ENCODE data around the gene JMJD7. TPM values are rescaled to one million over a fixed set of nuclear protein-coding genes. Genes with fewer than 3 reads are reported as not detected.

JMJD7 gene
- total and polyA plus RNA-seq, 2 donors, result 4.2 to 15.7 TPM

DNA sequence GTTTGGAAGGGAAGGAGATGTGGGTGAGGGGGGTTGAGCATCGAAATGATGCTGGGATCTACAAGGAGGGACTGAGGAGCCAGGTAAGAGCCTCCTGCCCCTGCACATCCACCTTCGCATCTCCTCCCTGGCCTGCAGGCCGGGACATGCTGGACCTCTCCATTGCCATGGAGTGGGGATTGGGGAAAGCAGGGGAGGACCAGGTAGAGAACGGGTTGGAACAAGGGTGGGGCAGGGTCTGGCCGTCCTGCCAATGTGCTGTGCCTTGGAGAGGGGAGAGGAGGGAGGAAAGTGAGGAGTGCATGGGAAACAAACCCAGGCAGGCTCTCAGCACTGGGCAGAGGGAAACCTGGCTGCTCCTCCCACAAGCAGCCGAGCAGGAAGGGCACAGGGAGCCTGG is 21.3 kb downstream of the JMJD7 start:
- Histone ChIP-seq H3K36me3 (ENCODE audit: insufficient read depth) (no peaks in the 10 kb centered on the region), H3K4me3 (ENCODE audit: low read depth, low read length) (no peak overlapping the region), H3K27ac (ENCODE audit: low read depth) (no peak overlapping the region), H3K4me1 (ENCODE audit: insufficient read depth) (no peaks in the 10 kb centered on the region)
- no peak for DNase-seq (ENCODE audit: extremely low spot score)
- WGBS, result 76% methylated on average over 6 of the region's 6 CpGs

DNA sequence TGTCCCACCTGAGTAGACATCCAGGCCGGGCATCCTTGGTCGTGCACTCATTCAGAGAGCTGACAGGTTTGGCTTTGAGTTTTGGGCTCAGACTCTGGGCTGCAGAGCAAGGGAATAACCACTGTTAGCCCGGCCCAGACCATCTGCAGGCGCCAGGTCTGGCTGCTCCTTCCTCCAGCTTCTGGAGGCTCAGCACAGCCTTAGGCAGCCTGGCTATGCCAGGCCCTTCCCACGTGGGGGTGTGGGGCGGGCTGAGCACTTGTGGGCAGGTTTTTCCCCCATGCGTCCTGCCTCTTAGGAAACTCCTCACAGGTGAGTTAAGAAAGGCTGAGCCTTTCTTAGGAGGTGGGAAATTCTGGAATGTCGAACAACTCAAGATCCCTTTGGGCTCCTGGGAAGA is 22.0 kb downstream of the JMJD7 start:
- 64% methylated on average over 8 of the region's 8 CpGs for WGBS
- Histone ChIP-seq H3K27ac (ENCODE audit: low read depth) (no peak overlapping the region), H3K4me3 (ENCODE audit: low read depth, low read length) (no peak overlapping the region), H3K36me3 (ENCODE audit: insufficient read depth) (no peaks in the 10 kb centered on the region), H3K4me1 (ENCODE audit: insufficient read depth) (no peaks in the 10 kb centered on the region)
- DNase-seq (ENCODE audit: extremely low spot score), result no peak

DNA sequence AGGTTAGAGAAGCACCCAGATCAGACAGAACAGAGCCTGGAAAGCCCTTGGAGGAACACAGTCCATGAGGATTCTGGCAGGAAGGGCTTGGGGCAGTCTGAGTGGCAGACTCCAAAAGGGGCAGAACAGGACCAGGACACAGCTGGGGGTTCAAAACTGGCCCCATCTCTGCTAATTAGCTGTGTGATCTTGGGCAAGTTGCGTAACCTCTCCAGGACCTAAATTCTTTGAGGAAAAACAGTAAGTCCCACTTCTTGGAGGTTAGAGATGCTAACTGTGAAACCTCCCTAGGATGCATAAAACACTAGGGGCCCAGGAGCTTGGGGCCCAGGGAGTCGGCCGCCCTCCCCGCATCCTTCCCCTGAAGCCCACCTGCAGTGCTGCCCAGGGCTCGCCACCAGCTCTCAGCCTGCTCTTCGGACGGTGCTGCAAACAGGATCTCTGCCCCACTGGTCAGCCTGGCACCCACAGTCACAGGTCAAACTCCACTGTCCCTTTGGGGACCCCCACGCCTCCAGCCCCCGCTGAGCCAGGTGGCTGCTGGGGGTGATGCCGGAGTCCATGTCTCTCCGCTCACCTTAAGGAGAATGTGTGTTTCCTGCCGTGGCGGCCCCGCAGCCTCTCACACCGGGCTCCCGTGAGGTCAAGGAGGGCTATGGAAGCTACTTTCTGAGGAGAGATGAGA is 22.7 kb downstream of the JMJD7 start:
- Histone ChIP-seq H3K36me3 (ENCODE audit: insufficient read depth) (no peaks in the 10 kb centered on the region), H3K4me1 (ENCODE audit: insufficient read depth) (no peaks in the 10 kb centered on the region), H3K27ac (ENCODE audit: low read depth) (no peak overlapping the region), H3K4me3 (ENCODE audit: low read depth, low read length) (no peak overlapping the region)
- DNase-seq (ENCODE audit: extremely low spot score), result no peak
- WGBS, result 75% methylated on average over 16 of the region's 16 CpGs

DNA sequence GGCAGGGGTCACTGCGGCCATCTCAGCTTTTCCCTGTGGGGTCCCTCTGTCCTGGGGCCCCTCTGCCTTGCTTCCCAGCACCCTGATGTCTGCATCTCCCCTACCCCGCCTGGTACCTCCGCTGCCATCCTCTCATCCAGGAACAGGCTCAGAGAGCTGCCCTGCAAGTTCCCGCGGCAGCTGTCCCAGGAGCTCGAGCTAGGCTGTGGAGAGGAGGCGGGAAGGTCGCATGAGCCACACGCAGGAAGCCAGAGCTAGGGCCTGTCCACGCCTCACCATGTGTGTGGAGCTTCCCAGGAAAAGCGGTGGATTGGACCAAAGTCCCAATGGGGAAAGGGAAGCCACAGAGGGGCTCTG is 23.3 kb downstream of the JMJD7 start:
- Histone ChIP-seq H3K36me3 (ENCODE audit: insufficient read depth) (no peaks in the 10 kb centered on the region), H3K27ac (ENCODE audit: low read depth) (no peak overlapping the region), H3K4me3 (ENCODE audit: low read depth, low read length) (no peak overlapping the region), H3K4me1 (ENCODE audit: insufficient read depth) (no peaks in the 10 kb centered on the region)
- DNase-seq (ENCODE audit: extremely low spot score), result no peak
- 43% methylated on average over 11 of the region's 11 CpGs for WGBS

DNA sequence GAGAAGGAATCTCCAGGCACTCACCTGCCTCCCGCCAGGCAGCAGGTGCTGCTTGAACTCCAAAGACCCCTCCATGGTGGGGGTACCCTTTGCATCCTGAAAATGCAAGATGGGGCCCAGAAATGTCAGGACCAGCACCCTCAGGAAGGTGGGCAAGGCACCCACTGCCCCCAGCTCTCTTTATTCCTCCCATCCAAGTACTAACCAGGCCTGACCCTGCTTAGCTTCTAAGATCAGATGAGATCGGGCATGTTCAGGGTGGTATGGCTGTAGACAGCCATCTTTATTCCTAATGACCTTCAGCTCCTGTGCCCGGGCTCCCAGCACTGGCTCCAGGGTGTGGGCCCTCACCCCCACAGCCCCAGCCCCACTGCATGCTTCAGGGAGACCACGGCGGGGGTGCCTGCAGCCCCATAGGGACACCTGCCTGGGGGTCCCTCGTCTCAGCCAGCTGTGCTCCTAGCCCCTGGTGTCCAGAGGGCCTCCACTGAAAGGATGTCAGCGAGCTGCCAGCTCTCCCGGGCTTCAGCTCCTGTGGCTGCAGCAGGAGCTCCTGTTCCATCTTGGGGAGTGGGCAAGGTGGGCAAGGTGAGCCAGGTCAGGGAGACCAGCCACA is 24.0 kb downstream of the JMJD7 start:
- Histone ChIP-seq H3K27ac (ENCODE audit: low read depth) (no peak overlapping the region), H3K4me3 (ENCODE audit: low read depth, low read length) (no peak overlapping the region), H3K36me3 (ENCODE audit: insufficient read depth) (no peaks in the 10 kb centered on the region), H3K4me1 (ENCODE audit: insufficient read depth) (no peaks in the 10 kb centered on the region)
- 76% methylated on average over 8 of the region's 8 CpGs for WGBS
- no peak for DNase-seq (ENCODE audit: extremely low spot score)

DNA sequence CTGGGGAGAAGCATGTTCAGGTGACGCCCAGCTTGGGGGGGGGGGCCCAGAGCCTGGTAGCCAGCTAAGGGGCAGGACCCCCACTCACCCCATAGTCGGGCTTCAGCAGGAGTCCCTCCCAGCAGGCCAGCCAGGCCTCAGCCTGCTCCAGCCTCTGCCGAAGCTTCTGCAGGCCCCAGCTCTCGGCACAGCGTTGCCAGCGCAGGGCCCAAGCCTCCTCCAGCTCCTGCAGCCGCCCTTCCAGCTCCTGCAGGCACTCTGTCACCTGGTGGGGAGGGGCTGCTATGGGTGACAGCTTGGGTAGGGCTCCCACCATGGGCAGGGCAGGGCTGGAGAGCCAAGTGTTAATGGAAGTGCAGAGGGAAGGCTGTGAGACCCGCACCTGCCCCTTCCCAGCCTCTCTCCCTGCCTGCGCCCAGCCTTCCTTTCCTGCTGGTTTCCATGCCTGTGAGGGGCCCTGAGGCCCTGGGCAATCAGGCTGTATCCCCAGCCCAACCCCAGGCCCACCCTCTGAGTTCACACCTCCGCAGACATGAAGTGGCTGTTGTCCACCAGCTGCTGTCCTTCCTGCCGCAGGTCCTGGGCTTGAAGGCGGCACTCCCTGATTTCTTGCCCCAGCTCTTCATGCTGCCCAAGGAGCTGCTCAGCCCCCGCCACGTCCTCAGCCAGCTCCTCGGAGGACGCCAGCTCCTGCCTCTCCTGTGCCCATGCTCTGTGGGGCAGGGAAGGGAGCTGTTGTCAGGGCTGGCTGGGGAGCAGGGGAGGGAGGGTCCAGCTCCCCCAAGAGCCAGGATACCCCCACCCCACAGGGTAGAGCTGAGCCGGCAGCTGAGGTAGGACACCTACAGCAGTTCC is 25.1 kb downstream of the JMJD7 start:
- H3K27ac ChIP-seq (ENCODE audit: low read depth), result no peak overlapping the region
- 58% methylated on average over 17 of the region's 17 CpGs for WGBS
- H3K4me1 ChIP-seq (ENCODE audit: insufficient read depth), result no peaks in the 10 kb centered on the region
- DNase-seq (ENCODE audit: extremely low spot score), result no peak
- no peaks in the 10 kb centered on the region for H3K36me3 ChIP-seq (ENCODE audit: insufficient read depth)
- H3K4me3 ChIP-seq (ENCODE audit: low read depth, low read length), result no peak overlapping the region

DNA sequence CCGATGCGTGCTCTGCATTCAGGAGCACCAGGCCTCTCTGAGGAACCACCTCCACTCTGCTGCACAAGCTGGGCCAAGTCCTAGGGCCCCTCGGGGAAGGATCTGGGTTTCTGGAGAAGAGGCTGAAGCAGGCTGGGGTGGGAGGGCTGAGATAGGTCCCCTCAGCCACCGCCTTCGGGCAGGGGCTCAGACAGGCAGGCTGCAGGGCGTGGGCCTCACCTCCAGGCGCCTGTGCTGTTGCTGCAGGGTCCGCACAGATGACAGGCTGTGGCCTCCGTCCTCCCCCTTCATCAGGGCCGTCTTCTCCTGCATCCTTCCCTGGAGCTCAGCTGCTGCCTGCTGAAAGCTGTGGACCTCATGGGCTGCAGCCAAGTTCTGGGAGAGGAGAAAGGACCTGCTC is 25.9 kb downstream of the JMJD7 start:
- H3K36me3 ChIP-seq (ENCODE audit: insufficient read depth), result no peaks in the 10 kb centered on the region
- no peak for DNase-seq (ENCODE audit: extremely low spot score)
- H3K27ac ChIP-seq (ENCODE audit: low read depth), result no peak overlapping the region
- WGBS, result 71% methylated on average over 10 of the region's 10 CpGs
- H3K4me3 ChIP-seq (ENCODE audit: low read depth, low read length), result no peak overlapping the region
- no peaks in the 10 kb centered on the region for H3K4me1 ChIP-seq (ENCODE audit: insufficient read depth)

DNA sequence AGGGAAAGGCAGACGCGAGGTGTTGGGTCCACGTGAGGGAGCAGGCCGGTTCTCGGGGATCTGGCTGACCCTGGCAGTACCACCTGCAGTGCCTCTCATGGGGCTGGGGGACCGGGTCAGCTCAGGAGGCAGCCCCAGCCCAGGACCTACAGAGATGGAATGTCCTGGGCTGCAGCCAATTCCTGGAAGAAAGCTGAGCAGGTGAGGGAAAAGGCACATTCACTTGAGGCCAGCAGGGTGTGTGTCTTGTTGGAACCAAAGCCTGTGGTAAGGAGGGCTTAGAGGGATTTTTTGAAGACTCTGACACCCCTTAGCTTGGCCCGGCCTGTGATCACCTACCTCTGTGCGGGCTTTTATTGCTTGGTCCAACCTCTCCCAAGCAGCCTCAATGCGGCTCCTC is 26.6 kb downstream of the JMJD7 start:
- H3K4me3 ChIP-seq (ENCODE audit: low read depth, low read length), result no peak overlapping the region
- 93% methylated on average over 9 of the region's 9 CpGs for WGBS
- no peak overlapping the region for H3K27ac ChIP-seq (ENCODE audit: low read depth)
- H3K36me3 ChIP-seq (ENCODE audit: insufficient read depth), result no peaks in the 10 kb centered on the region
- no peak for DNase-seq (ENCODE audit: extremely low spot score)
- no peaks in the 10 kb centered on the region for H3K4me1 ChIP-seq (ENCODE audit: insufficient read depth)

DNA sequence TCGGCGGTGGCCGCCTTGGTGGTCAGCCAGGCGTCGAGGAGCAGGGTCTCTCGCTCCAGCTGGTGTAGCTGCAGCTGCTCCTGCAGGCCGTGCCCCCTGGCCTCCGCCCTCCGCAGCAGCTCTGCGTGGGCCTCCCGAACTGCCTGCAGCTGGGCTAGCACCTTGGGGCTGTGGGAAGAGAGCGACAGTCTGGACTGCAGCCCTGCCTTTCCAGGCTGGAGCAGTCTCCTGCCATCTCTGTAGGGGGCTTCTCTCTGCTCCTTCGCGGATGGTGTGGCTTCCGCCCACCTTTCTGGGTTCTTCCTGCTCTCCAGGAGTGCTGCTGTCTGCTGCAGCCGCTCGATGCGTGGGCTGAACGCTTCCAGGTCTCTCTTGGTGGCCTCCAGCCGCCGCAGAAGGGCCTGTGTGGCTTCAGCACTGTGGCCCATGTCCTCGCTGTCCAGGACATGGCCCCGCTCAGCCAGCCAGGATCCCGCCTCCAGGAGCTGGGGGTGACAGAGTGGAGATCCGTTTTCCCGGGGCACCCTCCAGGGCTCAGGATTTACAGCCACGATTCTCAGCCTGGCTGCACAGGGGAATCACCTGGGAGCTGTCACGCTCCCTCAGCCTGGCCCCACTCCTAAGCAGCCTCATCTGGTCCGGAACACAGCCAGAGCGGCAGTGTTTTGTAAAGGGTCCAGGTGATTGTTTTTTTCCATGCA is 27.5 kb downstream of the JMJD7 start:
- no peak overlapping the region for H3K4me3 ChIP-seq (ENCODE audit: low read depth, low read length)
- 72% methylated on average over 30 of the region's 30 CpGs for WGBS
- H3K27ac ChIP-seq (ENCODE audit: low read depth), result no peak overlapping the region
- no peaks in the 10 kb centered on the region for H3K4me1 ChIP-seq (ENCODE audit: insufficient read depth)
- no peak for DNase-seq (ENCODE audit: extremely low spot score)
- no peaks in the 10 kb centered on the region for H3K36me3 ChIP-seq (ENCODE audit: insufficient read depth)

DNA sequence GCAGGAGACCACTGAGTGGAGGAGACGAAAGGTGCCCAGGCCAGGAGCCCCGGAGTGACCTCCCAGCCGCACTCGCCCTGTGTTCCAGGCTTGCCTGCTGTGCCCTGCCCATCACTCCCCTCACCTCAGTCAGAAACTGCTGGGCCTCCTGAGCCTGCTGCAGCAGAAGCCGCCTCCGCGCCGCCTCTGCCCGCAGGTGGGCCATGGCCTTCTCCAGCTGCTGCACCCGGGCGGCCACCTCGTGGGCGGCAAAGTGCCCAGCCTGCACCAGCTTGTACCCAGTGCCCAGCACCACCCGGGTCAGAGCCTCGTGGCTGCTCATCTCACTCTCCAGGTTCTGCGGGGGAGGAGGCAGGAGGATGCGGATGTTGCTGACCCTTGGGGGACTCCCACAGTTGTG is 28.4 kb downstream of the JMJD7 start:
- 94% methylated on average over 17 of the region's 17 CpGs for WGBS
- Histone ChIP-seq H3K4me3 (ENCODE audit: low read depth, low read length) (no peak overlapping the region), H3K27ac (ENCODE audit: low read depth) (no peak overlapping the region), H3K36me3 (ENCODE audit: insufficient read depth) (no peaks in the 10 kb centered on the region), H3K4me1 (ENCODE audit: insufficient read depth) (no peaks in the 10 kb centered on the region)
- DNase-seq (ENCODE audit: extremely low spot score), result no peak

DNA sequence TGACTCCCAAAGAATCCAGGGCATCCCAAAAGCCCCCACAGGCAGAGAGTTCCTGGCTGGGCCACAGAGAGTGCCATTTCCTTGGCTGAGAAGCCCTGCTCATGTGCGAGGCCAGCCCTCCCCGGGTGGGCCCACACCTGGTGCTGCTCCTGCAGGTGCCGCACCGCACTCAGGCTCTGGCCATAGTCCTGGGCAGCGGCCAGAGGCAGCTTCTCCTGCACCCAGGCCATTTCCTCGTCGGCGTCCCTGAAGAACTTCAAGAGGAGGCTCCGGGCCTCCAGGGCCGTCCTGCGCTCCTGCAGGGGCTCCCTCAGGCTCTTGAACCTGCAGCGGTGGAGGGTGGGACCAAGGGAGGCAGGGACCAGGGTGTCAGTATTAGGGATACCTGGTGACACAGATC is 28.8 kb downstream of the JMJD7 start:
- 94% methylated on average over 12 of the region's 12 CpGs for WGBS
- Histone ChIP-seq H3K4me1 (ENCODE audit: insufficient read depth) (no peaks in the 10 kb centered on the region), H3K36me3 (ENCODE audit: insufficient read depth) (no peaks in the 10 kb centered on the region), H3K4me3 (ENCODE audit: low read depth, low read length) (no peak overlapping the region), H3K27ac (ENCODE audit: low read depth) (no peak overlapping the region)
- no peak for DNase-seq (ENCODE audit: extremely low spot score)

DNA sequence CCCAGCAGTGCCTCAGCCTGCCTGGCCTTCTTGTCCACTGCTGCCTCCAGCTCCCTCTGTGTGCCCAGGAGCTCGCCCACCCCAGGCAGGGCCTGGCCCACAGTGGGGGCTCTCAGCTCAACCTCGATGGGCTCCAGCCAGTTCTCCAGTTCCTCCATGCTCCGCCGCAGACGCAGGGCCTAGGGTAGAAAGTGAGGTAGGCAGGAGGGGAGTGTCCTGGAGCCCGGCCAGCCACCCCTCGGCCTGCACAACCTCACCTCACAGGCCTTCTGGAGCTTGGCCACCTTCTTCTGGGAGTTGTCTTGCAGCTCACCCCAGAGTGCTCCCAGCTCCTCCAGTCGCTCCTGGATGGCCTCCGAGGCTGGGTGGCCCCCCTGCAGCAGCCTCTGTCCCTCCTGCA is 29.4 kb downstream of the JMJD7 start:
- DNase-seq (ENCODE audit: extremely low spot score), result no peak
- no peak overlapping the region for H3K27ac ChIP-seq (ENCODE audit: low read depth)
- no peak overlapping the region for H3K4me3 ChIP-seq (ENCODE audit: low read depth, low read length)
- H3K4me1 ChIP-seq (ENCODE audit: insufficient read depth), result no peaks in the 10 kb centered on the region
- WGBS, result 85% methylated on average over 9 of the region's 9 CpGs
- H3K36me3 ChIP-seq (ENCODE audit: insufficient read depth), result no peaks in the 10 kb centered on the region

DNA sequence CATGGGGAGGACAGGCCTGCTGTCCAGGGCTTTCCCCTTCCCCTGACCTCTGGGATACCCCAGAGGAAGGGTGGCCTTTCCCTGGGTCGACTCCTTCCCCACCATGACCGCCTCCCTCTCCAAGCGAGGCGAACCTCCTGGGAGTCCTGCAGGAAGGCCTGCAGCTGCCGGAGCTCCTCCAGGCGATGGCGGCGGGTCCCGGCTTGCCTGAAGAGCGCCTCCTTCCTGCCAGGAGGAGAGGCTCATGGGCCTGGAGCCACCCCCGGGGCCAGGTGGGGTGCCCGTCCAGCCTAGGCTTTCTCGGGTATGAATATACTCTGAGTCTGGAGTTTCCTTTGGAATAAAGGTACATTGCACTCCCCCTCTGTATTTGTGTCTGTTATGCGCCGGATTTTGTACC is 30.9 kb downstream of the JMJD7 start:
- DNase-seq (ENCODE audit: extremely low spot score), result no peak
- 89% methylated on average over 15 of the region's 15 CpGs for WGBS
- Histone ChIP-seq H3K4me1 (ENCODE audit: insufficient read depth) (no peaks in the 10 kb centered on the region), H3K27ac (ENCODE audit: low read depth) (no peak overlapping the region), H3K4me3 (ENCODE audit: low read depth, low read length) (no peak overlapping the region), H3K36me3 (ENCODE audit: insufficient read depth) (no peaks in the 10 kb centered on the region)
